Measurements from ENCODE around the gene ULK1. TPM values are rescaled to one million over a fixed set of nuclear protein-coding genes. Genes with fewer than 3 reads are reported as not detected.
A peak's percentile ranks its signal among the peaks of the same experiment; 100 is the strongest.

Gene ULK1
- total RNA-seq, 1 donor from 2014 or later = 56.1 TPM

DNA sequence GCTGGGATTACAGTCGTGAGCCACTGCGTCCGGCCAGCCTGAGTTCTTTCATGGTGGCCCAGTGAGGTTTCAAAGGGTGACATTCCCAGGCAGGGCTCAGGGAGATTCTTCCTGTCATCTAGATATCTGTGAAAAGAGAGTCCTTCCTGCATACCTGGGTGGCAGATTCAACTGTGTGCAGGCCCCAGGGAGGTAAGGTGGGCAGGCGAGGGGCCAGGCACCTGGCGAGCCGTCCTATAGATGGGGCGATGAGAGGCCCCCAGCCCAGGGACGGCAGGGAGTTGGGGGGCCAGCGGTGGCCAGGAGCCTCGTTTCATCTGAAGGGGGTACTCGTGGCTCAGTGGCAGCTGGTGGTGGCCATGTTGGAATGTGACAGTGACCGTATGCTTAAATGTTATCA lies 48.2 kb downstream of the ULK1 start:
- H3K27ac Mint-ChIP-seq (ENCODE audit: unreplicated experiment) = no peak overlapping the region
- no peak for TF ChIP-seq CTCF (IDR thresholded peaks at IDR 0.05)
- no peaks in the 10 kb centered on the region for H3K27me3 Mint-ChIP-seq (ENCODE audit: low read depth)
- H3K4me3 Mint-ChIP-seq (ENCODE audit: unreplicated experiment) = no peak overlapping the region
- DNase-seq (ENCODE audit: low spot score) = peak; percentile 70
- no peaks in the 10 kb centered on the region for H3K9me3 Mint-ChIP-seq (ENCODE audit: low read depth)
- H3K4me1 Mint-ChIP-seq (ENCODE audit: low read depth) = peaks cover 4% of the 10 kb centered on the region
- peaks cover 15% of the 10 kb centered on the region for H3K36me3 Mint-ChIP-seq (ENCODE audit: low read depth)

DNA sequence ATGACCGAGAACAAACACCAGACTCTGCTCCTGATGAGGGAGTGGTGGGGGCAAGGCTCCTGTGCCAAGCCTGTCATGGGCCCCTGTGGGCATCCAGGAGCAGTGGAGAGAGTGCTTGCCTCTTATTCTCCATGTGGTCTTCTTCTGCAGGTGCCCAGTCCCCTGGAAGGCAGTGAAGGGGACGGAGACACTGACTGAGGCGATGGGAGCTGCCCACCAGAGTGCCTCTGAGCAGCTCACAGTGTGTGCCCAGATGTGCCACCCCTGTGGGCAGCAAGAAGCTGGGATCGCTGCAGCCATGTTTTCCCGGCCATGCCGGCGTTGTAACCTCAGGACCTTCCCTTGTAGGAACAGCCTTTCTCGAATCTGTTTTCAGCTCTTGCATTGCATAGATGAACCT lies 49.0 kb downstream of the ULK1 start:
- peak; percentile 79 for DNase-seq (ENCODE audit: low spot score)
- Mint-ChIP-seq H3K4me3 (ENCODE audit: unreplicated experiment) (no peak overlapping the region), H3K4me1 (ENCODE audit: low read depth) (peaks cover 6% of the 10 kb centered on the region), H3K27me3 (ENCODE audit: low read depth) (no peaks in the 10 kb centered on the region), H3K9me3 (ENCODE audit: low read depth) (no peaks in the 10 kb centered on the region), H3K27ac (ENCODE audit: unreplicated experiment) (no peak overlapping the region), H3K36me3 (ENCODE audit: low read depth) (peaks cover 13% of the 10 kb centered on the region)
- TF ChIP-seq CTCF (IDR thresholded peaks at IDR 0.05) = no peak

GRCh38 chr12:131943876-131944275 lies 49.5 kb downstream of the ULK1 start:
- Mint-ChIP-seq H3K27me3 (ENCODE audit: low read depth) (no peaks in the 10 kb centered on the region), H3K9me3 (ENCODE audit: low read depth) (no peaks in the 10 kb centered on the region), H3K36me3 (ENCODE audit: low read depth) (peaks cover 13% of the 10 kb centered on the region), H3K4me3 (ENCODE audit: unreplicated experiment) (no peak overlapping the region), H3K4me1 (ENCODE audit: low read depth) (peaks cover 6% of the 10 kb centered on the region), H3K27ac (ENCODE audit: unreplicated experiment) (no peak overlapping the region)
- no peak for TF ChIP-seq CTCF (IDR thresholded peaks at IDR 0.05)
- DNase-seq (ENCODE audit: low spot score) = peak; percentile 38

- peaks cover 13% of the 10 kb centered on the region for H3K36me3 Mint-ChIP-seq (ENCODE audit: low read depth)
- TF ChIP-seq CTCF (IDR thresholded peaks at IDR 0.05) = no peak
- DNase-seq (ENCODE audit: low spot score) = peak; percentile 91
- H3K27me3 Mint-ChIP-seq (ENCODE audit: low read depth) = no peaks in the 10 kb centered on the region
- H3K4me1 Mint-ChIP-seq (ENCODE audit: low read depth) = peaks cover 6% of the 10 kb centered on the region
- H3K4me3 Mint-ChIP-seq (ENCODE audit: unreplicated experiment) = no peak overlapping the region
- no peak overlapping the region for H3K27ac Mint-ChIP-seq (ENCODE audit: unreplicated experiment)
- H3K9me3 Mint-ChIP-seq (ENCODE audit: low read depth) = no peaks in the 10 kb centered on the region
Measured at GRCh38 chr12:131944601-131945251, 50.3 kb downstream of the ULK1 start.

- peaks cover 6% of the 10 kb centered on the region for H3K36me3 Mint-ChIP-seq (ENCODE audit: low read depth)
- H3K9me3 Mint-ChIP-seq (ENCODE audit: low read depth) = no peaks in the 10 kb centered on the region
- H3K4me3 Mint-ChIP-seq (ENCODE audit: unreplicated experiment) = no peak overlapping the region
- H3K4me1 Mint-ChIP-seq (ENCODE audit: low read depth) = peaks cover 12% of the 10 kb centered on the region
- no peak for TF ChIP-seq CTCF (IDR thresholded peaks at IDR 0.05)
- H3K27me3 Mint-ChIP-seq (ENCODE audit: low read depth) = no peaks in the 10 kb centered on the region
- DNase-seq (ENCODE audit: low spot score) = no peak
- H3K27ac Mint-ChIP-seq (ENCODE audit: unreplicated experiment) = no peak overlapping the region
Measured at GRCh38 chr12:131946757-131947156, 52.3 kb downstream of the ULK1 start.
